HCT116 (cell line): ENCODE results near the gene NECAB2.

Source experiments
- CEBPB ChIP-seq: IDR thresholded peaks from 2 replicates; pipeline ENCODE4 v1.6.1; 2012; ENCODE audit warnings: low read depth
- CTCF ChIP-seq, 3 experiments: fragments of 200-600 bp in 1 of 3; sonication (generic) in 1 of 3; IDR thresholded peaks in 2 of 3; conservative IDR thresholded peaks in 1 of 3; 2 replicates each; pipeline ENCODE4 v1.5.1; 2012 to 2017; ENCODE audit warnings: low read depth in 2 of 3, low read length in 2 of 3, antibody characterized with exemption in 1 of 3, borderline replicate concordance in 1 of 3, control low read depth in 1 of 3, mild to moderate bottlenecking in 1 of 3, mixed read lengths in 1 of 3, mixed run types in 1 of 3, moderate library complexity in 1 of 3; ENCODE audit not compliant: insufficient read depth in 1 of 3
- ELF1 ChIP-seq: IDR thresholded peaks from 2 replicates; pipeline ENCODE4 v1.6.1; 2012; ENCODE audit warnings: low read depth, borderline replicate concordance
- EZH2 ChIP-seq: fragments of 200-600 bp; sonication (generic); IDR thresholded peaks from 2 replicates; pipeline ENCODE4 v1.6.1; 2017; ENCODE audit warnings: antibody characterized with exemption, mixed run types
- EZH2phosphoT487 ChIP-seq: fragments of 200-600 bp; IDR thresholded peaks from 2 replicates; pipeline ENCODE4 v1.6.1; 2018; ENCODE audit warnings: antibody characterized with exemption, borderline replicate concordance
- JUND ChIP-seq: IDR thresholded peaks from 2 replicates; pipeline ENCODE4 v1.6.1; 2012
- MAX ChIP-seq: IDR thresholded peaks from 2 replicates; pipeline ENCODE4 v1.6.1; 2012
- POLR2A ChIP-seq: IDR thresholded peaks from 2 replicates; pipeline ENCODE4 v1.7.0; 2011; ENCODE audit warnings: borderline replicate concordance; ENCODE audit not compliant: insufficient read depth, insufficient read length; ENCODE audit errors: extremely low read depth
- POLR2AphosphoS5 ChIP-seq: IDR thresholded peaks from 2 replicates; pipeline ENCODE4 v1.6.1; 2011; ENCODE audit warnings: mild to moderate bottlenecking, low read depth, low read length, moderate library complexity
- REST ChIP-seq: IDR thresholded peaks from 2 replicates; pipeline ENCODE4 v1.6.1; 2012; ENCODE audit warnings: low read depth
- SRF ChIP-seq: IDR thresholded peaks from 2 replicates; pipeline ENCODE4 v1.6.1; 2012; ENCODE audit warnings: low read depth
- ZNF274 ChIP-seq: fragments of 200-500 bp; sonication (Bioruptor generic); IDR thresholded peaks from 2 replicates; pipeline ENCODE4 v1.6.1; 2014; ENCODE audit warnings: mild to moderate bottlenecking, low read depth, low read length, inconsistent platforms

GRCh38 chr16:84031556-84031955 lies 63.5 kb downstream of the NECAB2 start:
- TF ChIP-seq CTCF (IDR thresholded peaks at IDR 0.05 in 2 of 3, conservative IDR thresholded peaks at IDR 0.05 in 1 of 3; ENCODE audit: borderline replicate concordance in 1 of 3, insufficient read depth in 1 of 3, low read depth in 2 of 3, low read length in 2 of 3) (no peak), POLR2AphosphoS5 (no peak), POLR2A (no peak), SRF (no peak), MAX (no peak), ZNF274 (no peak), EZH2phosphoT487 (no peak), EZH2 (no peak), CEBPB (no peak), ELF1 (no peak), REST (no peak), JUND (no peak)
